Measurements from ENCODE around the gene DDX52.
"Not testable (repeated sequence)": the region's sequence is repeated elsewhere in the genome, so short reads cannot be mapped to it uniquely, and the experiment has no call there.

Gene DDX52

DNA sequence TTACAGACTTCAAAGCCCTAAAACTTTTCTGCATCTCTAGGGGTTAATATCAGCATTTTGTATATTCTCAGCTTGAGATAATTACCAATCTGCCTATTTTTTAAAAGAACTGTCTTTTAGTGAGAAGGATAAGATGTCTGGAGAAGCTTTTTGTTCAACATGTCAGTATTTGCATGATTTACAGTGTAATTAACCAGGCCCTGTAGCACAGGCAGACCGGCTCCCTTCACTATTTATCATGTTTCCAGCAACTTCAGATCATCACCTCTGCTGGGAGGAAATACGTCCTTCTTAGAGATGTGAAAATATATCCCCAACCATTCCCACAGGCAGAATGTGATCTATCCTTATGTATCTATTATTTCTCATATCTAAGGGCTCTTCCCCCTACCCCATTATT, 8.6 kb upstream of the DDX52 start:
- no peak for DNase-seq (ENCODE audit: low spot score)

DNA sequence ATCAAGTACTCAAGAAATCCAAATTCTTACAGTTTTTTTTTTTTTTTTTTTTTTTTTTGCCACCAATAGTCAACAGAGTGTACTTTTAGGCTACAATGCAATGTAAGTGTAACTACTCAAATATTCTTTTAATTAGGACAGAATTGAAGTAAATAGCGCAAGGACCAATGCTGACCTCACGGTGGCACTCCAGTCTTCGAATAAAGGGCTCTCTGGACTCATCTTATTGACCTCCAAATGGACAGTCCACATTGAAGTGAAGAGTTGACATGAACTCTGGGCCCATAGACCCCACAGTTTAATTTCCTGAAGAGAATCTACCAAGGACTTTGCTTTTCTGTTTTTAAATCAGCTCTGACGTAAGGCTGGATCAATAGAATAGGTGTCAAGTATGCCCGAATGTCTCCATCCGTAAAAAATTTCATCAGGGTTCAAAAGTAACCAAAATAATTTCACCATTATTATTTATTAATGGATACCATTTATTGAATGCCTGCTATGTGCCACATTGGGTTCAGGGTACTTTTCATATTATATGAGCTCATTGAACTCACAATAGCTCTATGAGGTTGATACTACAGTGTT, 7.3 kb upstream of the DDX52 start:
- peak; percentile 44 for DNase-seq (ENCODE audit: low spot score)

DNA sequence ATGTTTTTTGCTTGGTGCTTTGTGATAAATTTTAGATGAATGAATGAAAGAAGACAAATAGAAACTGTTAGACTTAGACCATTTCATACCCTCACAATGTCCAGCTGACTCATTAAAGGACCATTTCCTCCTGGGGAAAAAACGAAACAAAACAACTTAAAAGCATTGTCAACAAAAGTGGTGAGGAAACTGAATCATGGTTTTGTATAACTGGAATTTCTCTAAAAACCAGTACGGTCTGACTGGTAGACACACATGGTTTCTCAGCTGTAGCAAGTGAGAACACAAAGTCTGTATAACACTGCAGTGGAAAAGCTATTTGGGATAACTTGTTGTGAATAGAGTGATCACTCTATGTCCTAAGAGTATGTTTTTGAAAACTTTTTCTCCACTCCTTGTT, 5.3 kb upstream of the DDX52 start:
- peak; percentile 38 for DNase-seq (ENCODE audit: low spot score)

DNA sequence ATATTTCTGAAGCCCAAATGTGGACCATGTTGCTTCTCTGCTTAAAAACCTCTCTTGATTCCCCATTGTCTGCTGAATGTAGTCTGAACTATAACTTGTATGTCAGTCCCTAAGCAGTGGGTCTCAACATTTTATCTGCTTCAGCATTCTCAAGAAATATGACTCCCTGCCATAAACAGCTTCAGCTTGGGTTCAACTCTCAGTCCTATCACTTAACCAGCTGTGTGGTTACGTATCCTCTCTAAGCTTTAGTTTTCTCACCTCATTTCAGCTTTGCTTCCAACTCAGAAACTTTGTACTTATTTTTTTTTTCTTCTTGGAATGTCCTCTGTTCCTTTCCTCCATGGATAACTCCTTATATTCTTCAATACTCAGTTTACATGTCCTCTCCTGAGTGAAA, 4.6 kb upstream of the DDX52 start:
- no peak for DNase-seq (ENCODE audit: low spot score)

DNA sequence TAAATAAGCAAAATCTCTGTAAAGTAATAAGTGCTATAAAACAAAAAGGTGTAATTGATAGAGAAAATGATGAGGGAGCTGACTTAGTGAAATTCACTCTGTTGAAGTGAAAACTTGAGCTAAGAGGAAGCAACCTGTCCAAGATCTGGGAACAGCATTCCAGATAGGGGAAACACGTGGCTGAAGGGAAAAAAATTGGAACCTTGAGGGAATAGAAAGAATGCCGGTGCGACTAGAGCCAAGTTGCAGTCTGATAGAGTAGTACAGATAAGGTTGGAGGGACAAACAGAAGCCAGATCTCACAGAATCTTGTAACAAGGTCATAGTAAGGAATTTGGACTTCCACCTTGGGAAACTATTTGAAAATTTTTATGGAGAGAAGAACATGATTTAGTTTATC, 623 bp upstream of the DDX52 start:
- no peak for DNase-seq (ENCODE audit: low spot score)

DNA sequence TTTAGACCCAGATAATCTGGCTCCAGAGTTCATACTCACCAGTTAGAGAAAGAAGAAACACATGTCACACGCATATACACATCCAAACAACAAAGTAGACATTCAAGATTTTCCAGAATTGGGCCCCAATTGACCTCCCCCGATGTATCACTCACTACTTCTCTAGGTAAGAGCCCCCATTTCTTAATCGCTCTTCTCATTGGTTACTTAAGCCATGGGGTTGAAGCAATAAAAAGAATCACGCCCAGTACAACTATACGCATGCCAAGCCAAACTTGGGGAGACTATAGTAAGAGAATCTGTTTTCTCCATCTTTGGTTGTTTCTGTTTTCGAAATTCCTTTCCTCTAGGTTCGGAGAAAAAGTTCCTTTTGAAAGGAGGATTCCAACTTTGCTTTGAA, 565 bp downstream of the DDX52 start:
- DNase-seq (ENCODE audit: low spot score), result peak; percentile 13

DNA sequence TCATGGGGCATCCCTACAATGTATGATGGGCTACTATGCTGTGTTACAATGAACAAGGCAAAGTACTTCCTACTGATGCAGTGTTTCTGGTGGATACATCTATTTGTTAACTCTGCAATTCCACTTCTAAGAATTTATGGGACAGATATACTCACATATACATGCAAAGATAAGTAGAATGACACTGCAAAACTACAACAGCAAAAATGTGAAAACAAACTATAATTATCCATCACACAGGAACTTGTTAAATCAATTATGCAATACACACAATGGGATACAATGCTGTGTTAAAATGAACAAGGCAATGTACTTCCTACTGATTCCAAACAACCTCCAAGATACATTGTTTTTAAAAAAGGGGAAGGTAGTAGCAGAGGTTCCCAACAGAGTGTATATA, 3.2 kb downstream of the DDX52 start:
- no peak for DNase-seq (ENCODE audit: low spot score)

GRCh38 chr17:37637956-37638355, 5.3 kb downstream of the DDX52 start:
- no peak for DNase-seq (ENCODE audit: low spot score)

DNA sequence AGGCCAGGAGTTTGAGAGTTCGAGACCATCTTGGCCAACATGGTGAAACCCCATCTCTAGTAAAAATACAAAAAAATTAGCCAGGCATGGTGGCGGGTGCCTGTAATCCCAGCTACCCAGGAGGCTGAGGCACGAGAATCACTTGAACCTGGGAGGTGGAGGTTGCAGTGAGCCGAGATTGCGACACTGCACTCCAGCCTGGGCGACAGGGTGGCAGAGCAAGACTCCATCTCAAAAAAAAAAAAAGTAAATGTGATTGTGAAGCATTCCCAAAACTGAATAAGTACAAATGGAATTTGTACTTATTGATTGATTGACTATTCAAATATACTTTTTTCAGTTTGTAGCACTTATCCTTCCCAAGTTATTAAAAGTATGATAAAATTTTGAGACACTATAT, 26.8 kb downstream of the DDX52 start:
- DNase-seq (ENCODE audit: low spot score), result not testable (repeated sequence)

DNA sequence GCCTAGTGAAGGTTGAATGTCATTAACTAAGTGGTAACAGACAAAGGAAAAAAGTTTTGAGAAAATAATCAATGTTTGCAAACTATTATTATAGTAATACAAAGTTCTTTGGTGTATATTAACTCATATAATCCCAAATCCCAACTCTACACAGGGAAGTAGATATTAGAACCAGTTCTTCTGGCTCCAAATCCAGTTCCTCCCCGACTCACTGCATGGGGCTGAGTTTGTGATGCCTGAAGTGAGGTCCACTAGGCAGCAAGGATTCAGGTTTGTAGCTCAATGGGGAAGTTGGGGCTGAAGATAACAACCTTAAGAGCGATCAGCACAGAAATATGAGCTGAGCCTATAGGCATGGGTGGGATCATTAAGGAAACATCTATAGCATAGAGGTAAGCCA, 28.4 kb downstream of the DDX52 start:
- no peak for DNase-seq (ENCODE audit: low spot score)

DNA sequence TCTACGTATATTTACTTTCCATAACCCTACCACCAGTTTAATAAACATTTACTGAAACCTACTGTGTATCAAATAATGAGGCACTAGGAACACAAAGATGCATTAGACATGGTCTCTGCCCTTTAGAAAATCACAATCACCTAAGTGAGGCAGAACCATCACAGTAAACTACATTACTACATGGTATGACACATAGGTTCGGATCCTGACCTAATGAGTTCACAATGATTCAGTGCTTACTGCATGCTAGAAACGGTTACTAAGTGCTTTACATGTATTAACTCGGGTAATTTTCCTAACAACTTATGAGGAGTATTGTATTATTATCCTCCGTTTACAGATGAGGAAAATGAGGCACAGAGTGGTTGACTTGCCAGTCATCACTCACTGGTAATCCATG, 28.9 kb downstream of the DDX52 start:
- DNase-seq (ENCODE audit: low spot score), result peak; percentile 58

GRCh38 chr17:37610971-37611370, 32.3 kb downstream of the DDX52 start:
- DNase-seq (ENCODE audit: low spot score), result no peak

- DNase-seq (ENCODE audit: low spot score), result not testable (repeated sequence)
Observed at GRCh38 chr17:37610041-37610420, 33.2 kb downstream of the DDX52 start.

DNA sequence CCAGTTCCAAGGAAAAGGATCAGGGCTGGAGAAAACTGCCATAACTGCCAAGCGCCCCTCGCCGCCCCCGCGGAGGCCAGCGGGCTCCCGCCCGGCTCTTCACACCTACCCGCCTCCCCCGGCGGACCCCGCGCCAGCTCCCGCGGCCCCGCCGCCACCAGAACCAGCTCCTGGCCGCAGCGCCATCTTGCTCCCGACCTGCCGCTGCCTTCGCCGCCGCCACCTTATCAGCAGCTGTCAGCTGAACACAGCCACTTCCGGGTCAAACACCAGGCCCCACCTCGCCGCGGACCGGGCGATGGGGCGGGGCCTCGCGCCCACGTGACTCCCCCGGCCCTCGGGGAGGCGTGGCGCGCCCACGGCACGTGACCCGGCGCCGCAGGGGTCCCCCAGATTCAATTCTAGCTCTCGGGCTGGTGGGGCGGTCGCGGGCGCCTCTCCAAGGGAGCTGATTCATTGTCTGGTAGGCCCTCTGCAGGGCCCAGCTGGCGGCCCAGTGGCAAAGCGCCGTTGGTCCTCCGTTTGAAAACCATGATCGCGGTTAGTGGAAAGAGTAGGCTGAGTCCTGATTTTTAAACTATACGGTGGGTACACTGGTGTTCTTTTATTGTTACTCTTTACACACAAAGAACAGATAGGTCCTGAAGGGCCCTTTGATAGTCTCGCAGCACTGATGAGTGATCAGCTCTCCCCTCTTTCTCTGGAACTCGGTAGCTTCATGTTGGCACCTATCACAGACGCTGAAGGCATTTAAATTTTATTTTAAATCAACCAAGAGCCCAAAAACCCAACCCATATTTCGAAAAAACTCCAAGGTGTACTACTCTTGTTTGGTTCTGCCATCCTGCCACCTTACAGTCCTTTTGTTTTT, 33.8 kb downstream of the DDX52 start, which contains the start of gene SYNRG:
TSS of gene SYNRG (minus strand) at position 249 of the 871 bp plus-strand sequence. CDS start at position 186, 63 bp downstream.
- DNase-seq (ENCODE audit: low spot score), result peak; percentile 99

DNA sequence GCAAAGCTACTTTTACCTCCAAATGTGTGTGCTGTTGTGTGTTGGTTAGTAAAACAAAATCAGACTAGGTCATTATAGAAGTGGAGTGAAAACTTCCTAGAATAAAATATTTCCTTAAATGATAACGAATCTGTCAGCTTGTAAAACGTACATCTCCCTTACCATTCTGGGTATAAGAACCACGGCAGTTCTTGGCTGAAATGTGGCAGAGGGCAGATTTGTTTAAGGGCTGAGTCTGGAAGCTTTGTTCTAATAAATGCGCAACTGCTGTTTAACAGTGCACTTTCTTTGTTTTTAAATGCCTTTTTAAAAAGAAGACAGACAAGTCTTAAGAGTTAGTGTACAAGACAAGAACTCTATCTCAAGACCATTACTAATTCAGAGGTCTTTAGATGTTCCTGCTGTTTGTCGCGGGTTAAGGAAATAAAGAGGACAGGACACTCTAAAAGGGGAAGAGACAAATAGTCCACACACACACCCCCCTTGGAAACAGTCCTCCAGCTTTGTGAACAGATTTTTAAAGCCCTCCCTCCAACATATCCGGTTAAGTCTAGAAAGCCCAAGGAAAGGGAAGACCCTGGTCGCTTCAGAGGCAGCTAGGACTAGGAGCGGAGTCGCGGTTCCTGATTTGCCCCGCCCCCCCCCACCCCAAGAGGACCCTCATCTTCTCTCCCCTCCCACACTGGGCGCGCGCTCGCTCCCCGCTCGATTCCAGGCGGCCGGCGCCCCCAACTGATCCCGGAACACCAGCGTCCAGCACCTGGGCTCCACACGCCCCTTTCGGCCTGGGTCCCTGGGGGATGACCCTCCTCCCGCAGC, 34.7 kb downstream of the DDX52 start:
- peak; percentile 37 for DNase-seq (ENCODE audit: low spot score)

DNA sequence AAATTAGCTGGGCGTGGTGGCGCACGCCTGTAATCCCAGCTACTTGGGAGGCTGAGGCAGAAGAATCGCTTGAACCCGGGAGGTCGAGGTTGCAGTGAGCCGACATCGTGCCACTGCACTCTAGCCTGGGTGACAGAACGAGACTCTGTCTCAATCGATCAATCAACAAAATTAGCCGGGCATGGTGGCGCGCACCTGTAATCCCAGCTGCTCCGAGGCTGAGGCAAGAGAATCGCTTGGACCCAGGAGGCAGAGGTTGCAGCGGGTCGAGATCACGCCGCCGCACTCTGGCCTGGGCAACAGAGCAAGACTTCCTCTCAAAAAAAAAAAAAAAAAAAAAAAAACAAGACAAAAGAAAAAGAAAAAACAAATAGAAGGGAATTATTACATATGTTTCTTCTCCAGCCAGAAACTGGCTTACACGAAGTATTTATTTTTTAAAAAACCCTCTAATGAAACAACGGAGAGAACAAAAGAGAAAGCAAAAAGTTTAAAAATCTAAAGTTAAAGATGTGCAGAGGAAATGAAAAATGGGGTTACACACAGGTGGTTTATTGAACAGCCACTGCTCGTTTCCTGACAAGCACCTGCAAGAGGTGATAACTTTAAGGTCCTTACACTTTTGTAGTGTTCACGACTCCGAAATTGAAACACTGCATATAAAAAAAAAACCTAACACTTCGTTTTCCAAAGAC, 35.5 kb downstream of the DDX52 start:
- no peak for DNase-seq (ENCODE audit: low spot score)

DNA sequence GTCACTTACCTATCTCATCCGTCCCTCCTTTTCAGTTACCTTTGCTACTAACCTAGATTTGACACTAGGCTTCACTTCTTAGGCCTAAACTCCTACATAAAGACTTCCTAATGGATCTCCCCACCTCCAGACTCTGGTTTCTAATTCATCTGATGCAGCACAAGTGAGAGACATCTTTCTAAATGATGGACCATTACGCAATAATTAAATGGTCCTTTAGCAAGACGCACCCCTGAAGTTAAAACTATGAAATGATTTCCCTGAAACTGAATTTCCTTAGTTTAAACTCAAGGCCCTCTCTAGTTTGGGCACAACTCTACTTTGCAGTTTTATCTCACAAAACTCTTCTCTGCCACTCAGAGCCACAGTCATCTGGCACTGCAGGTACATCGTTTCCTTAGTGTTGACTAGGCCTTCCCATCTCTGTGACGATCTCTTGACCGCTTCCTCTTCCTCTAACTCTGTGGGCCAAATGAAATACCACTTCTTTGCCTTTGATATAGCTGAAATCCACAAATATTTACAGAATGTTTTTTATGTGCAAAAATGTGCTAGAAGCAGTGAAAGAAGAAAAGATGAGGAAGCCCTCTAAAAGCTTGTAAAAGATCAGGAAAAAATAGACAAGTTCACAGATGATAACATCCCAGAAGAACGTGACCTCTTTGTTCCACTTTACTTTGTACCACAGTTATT, 37.3 kb downstream of the DDX52 start:
- DNase-seq (ENCODE audit: low spot score), result no peak

DNA sequence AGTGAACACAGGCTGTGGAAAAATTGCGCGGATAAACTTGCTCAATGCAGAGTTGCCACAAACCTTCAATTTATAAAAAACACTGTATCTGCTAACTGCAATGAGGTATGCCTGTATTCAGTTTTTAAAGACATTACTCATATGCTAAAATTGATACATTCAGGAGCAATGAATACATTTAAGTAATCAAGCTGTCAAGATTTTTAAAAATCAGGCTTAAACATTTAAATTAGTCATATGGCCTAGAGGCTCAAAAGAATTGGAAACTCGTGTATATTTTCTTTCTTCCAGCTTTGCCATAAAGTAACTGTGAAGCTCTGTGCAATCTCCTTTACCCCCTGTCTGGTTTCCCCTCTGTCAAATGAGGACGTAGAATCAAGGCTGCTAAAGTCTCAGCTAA, 38.2 kb downstream of the DDX52 start:
- no peak for DNase-seq (ENCODE audit: low spot score)

- no peak for DNase-seq (ENCODE audit: low spot score)
Observed at GRCh38 chr17:37604556-37604955, 38.7 kb downstream of the DDX52 start.

DNA sequence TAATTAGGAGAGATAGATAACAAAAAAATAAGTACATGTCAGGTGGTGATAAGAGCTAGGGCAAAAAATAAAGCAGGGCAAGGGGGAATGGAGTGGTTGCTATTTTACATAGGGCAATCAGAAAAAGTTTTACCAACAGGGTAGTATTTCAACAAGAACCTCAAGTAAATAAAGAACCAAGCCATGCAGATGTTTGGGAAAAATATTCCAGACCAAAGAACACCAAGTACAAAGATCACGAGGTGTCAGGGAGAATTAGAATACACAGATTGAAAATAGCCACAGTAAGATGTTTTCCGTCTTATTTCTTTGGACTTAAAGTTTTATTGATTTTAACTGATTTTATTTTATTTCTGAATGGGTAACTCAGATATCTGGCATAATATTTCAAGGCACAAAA, 45.1 kb downstream of the DDX52 start:
- no peak for DNase-seq (ENCODE audit: low spot score)

GRCh38 chr17:37592291-37592690, 51.0 kb downstream of the DDX52 start:
- no peak for DNase-seq (ENCODE audit: low spot score)

GRCh38 chr17:37585066-37585465, 58.2 kb downstream of the DDX52 start:
- DNase-seq (ENCODE audit: low spot score), result no peak

Data from AG08396 (cell line).